Panc1 (cell line): ENCODE data around the gene RRP36. TPM values are rescaled to one million over a fixed set of nuclear protein-coding genes. Genes with fewer than 3 reads are reported as not detected.

ENCODE experiments used
- ATAC-seq: fragments of 200-7000 bp; cut with Tn5 transposase; 2 replicates; pipeline ENCODE4 v1.9.1; 2020; ENCODE audit warnings: mild to moderate bottlenecking, moderate library complexity
- BruUV-seq: library from RNA; stranded (reverse); fragments of 400-500 nt; replicated peaks from 2 replicates; lab custom pipeline; 2021; lab: Mats Ljungman, UMichigan
- CTCF ChIA-PET: fragments of 300-600 bp; sonication (Branson Sonifier 250); formaldehyde crosslinking; loops from one replicate; lab custom pipeline; 2022; ENCODE audit warnings: antibody characterized with exemption; lab: Charles Lee
- POLR2A ChIA-PET: fragments of 300-600 bp; sonication (Branson Sonifier 250); formaldehyde crosslinking; loops from one replicate; lab custom pipeline; 2022; ENCODE audit warnings: antibody characterized with exemption; lab: Charles Lee
- DNase-seq: peaks from one replicate; pipeline ENCODE4 v3.0.0-alpha.2; 2010; ENCODE audit warnings: low read depth, low spot score
- H3K27ac ChIP-seq: 2 replicates; pipeline ENCODE4 v1.5.1; 2011; ENCODE audit warnings: mild to moderate bottlenecking, low read length, inconsistent platforms
- H3K27me3 ChIP-seq: fragments of 200-500 bp; sonication (Bioruptor generic); 2 replicates; pipeline ENCODE4 v1.6.0; 2014; ENCODE audit warnings: low read length, inconsistent platforms; ENCODE audit not compliant: control insufficient read depth, insufficient read depth
- H3K36me3 ChIP-seq: fragments of 200-500 bp; sonication (Bioruptor generic); 2 replicates; pipeline ENCODE4 v1.5.1; 2014; ENCODE audit warnings: inconsistent platforms, mild to moderate bottlenecking, low read length, moderate library complexity; ENCODE audit not compliant: control insufficient read depth, insufficient read depth
- H3K4me1 ChIP-seq: 2 replicates; pipeline ENCODE4 v1.5.1; 2011; ENCODE audit warnings: inconsistent platforms, mild to moderate bottlenecking, low read length, moderate library complexity; ENCODE audit not compliant: control insufficient read depth, insufficient read depth
- H3K4me3 ChIP-seq, 2 experiments: 2 replicates each; pipeline ENCODE4 v1.5.1; 2011 to 2012; ENCODE audit warnings: low read depth in 2 of 2, low read length in 2 of 2, mild to moderate bottlenecking in 2 of 2, inconsistent platforms in 1 of 2, moderate library complexity in 1 of 2
- H3K9me3 ChIP-seq: fragments of 200-500 bp; sonication (Bioruptor generic); 2 replicates; pipeline ENCODE4 v1.5.1; 2014; ENCODE audit warnings: low read depth, mild to moderate bottlenecking, inconsistent platforms, low read length, moderate library complexity; ENCODE audit not compliant: control insufficient read depth, insufficient read depth
- POLR2AphosphoS5 ChIP-seq: IDR thresholded peaks from 2 replicates; pipeline ENCODE4 v1.6.1; 2012; ENCODE audit warnings: mild to moderate bottlenecking, low read depth, low read length, moderate library complexity
- SIN3A ChIP-seq: IDR thresholded peaks from 2 replicates; pipeline ENCODE4 v1.6.1; 2012; ENCODE audit warnings: low read depth, mild to moderate bottlenecking, low read length, moderate library complexity, borderline replicate concordance; ENCODE audit not compliant: insufficient read depth
- TCF7L2 ChIP-seq: IDR thresholded peaks from 2 replicates; pipeline ENCODE4 v1.6.1; 2011; ENCODE audit warnings: mild to moderate bottlenecking, low read depth, low read length, inconsistent platforms
- in situ Hi-C: cut with HindIII; loops from 2 replicates; pipeline ENCODE4 v1.10.0; 2016; ENCODE audit warnings: low sequenced_read_pairs, low pct_unique_long_range_greater_than_20kb
- intact Hi-C: fragments of 100-400 bp; cut with micrococcal nuclease; formaldehyde crosslinking; loops from one replicate; pipeline ENCODE4 v1.10.0; 2022; ENCODE audit not compliant: unreplicated experiment
- total RNA-seq: library from RNA; stranded (reverse); gene quantifications from one replicate; pipeline ENCODE4 v1.2.1, GENCODE V29; 2021; ENCODE audit not compliant: unreplicated experiment
- TF ChIP-seq, protein P1 (sequence below), 2 experiments: IDR thresholded peaks; 2 replicates each; pipeline ENCODE4 v1.6.1; 2011 to 2012; ENCODE audit warnings: low read depth in 2 of 2, control low read depth in 1 of 2, low read length in 1 of 2, mild to moderate bottlenecking in 1 of 2, moderate library complexity in 1 of 2; ENCODE audit not compliant: insufficient read depth in 1 of 2
- TF ChIP-seq, protein P2 (sequence below): fragments of 450-650 bp; IDR thresholded peaks from 2 replicates; pipeline ENCODE4 v1.5.1; 2017; ENCODE audit warnings: mild to moderate bottlenecking

The RRP36 gene
- total RNA-seq, 1 experiment from 2014 or later = 106 TPM

DNA sequence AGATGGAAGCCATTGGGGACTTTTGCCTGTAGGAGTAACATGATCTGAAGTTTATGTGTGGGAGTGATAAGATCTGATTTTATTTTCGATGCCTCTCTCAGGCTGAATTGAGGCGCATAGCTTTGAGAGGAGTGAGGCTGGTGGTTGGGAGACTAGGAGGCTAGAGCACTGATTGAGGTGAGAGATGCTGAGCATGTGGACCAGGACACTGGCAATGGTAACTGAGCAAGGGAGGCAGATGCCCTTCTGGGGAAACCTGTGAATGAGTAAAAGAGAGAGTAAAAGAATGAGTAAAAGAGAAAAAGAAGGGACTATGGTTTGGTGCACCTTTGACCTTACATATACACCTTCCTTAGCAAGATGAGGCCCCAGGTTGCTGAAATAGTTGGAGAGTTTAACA, 3.0 kb downstream of the RRP36 start:
- no peak for TF ChIP-seq TCF7L2
- TF ChIP-seq, protein P1, sequence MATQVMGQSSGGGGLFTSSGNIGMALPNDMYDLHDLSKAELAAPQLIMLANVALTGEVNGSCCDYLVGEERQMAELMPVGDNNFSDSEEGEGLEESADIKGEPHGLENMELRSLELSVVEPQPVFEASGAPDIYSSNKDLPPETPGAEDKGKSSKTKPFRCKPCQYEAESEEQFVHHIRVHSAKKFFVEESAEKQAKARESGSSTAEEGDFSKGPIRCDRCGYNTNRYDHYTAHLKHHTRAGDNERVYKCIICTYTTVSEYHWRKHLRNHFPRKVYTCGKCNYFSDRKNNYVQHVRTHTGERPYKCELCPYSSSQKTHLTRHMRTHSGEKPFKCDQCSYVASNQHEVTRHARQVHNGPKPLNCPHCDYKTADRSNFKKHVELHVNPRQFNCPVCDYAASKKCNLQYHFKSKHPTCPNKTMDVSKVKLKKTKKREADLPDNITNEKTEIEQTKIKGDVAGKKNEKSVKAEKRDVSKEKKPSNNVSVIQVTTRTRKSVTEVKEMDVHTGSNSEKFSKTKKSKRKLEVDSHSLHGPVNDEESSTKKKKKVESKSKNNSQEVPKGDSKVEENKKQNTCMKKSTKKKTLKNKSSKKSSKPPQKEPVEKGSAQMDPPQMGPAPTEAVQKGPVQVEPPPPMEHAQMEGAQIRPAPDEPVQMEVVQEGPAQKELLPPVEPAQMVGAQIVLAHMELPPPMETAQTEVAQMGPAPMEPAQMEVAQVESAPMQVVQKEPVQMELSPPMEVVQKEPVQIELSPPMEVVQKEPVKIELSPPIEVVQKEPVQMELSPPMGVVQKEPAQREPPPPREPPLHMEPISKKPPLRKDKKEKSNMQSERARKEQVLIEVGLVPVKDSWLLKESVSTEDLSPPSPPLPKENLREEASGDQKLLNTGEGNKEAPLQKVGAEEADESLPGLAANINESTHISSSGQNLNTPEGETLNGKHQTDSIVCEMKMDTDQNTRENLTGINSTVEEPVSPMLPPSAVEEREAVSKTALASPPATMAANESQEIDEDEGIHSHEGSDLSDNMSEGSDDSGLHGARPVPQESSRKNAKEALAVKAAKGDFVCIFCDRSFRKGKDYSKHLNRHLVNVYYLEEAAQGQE (IDR thresholded peaks at IDR 0.05; ENCODE audit: insufficient read depth in 1 of 2, low read depth in 2 of 2, low read length in 1 of 2) = no peak
- no peak for TF ChIP-seq POLR2AphosphoS5
- no peak for TF ChIP-seq SIN3A
- no peak for DNase-seq
- Histone ChIP-seq H3K9me3 (no peaks in the 10 kb centered on the region), H3K4me3 (no peak overlapping the region), H3K4me1 (peaks cover 14% of the 10 kb centered on the region), H3K36me3 (peaks cover 7% of the 10 kb centered on the region; the same call in 1 of the 2 replicates), H3K27ac (no peak overlapping the region), H3K27me3 (no peaks in the 10 kb centered on the region)
- ATAC-seq = no peak
- ChIA-PET POLR2A (no interaction called here), CTCF (no interaction called here)
- intact Hi-C loops = no loop called here
- BruUV-seq = TSS peak; percentile 48
- in situ Hi-C loops = no loop called here

DNA sequence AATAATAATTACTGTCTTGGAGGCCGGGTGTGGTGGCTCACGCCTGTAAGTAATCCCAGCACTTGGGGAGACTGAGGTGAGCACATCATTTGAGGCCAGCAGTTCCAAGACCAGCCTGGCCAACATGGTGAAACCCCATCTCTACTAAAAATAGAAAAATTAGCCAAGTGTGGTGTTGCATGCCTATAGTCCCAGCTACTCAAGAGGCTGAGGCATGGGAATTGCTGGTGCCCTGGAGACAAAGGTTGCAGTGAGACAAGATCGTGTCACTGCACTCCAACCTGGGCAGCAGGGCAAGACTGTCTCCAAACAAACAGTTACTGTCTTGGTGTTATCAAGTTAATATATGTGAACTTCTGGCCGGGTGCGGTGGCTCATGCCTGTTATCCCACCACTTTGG, 4.9 kb downstream of the RRP36 start:
- no peak for DNase-seq
- no TSS peak for BruUV-seq
- H3K4me3 ChIP-seq = no peak overlapping the region
- H3K4me1 ChIP-seq = peaks cover 5% of the 10 kb centered on the region; the same call in 1 of the 2 replicates
- ChIA-PET POLR2A (no interaction called here), CTCF (no interaction called here)
- in situ Hi-C loops (no loop called here), intact Hi-C loops (no loop called here)
- H3K27me3 ChIP-seq = no peaks in the 10 kb centered on the region
- TF ChIP-seq SIN3A = no peak
- TF ChIP-seq TCF7L2 = no peak
- TF ChIP-seq, protein P2, sequence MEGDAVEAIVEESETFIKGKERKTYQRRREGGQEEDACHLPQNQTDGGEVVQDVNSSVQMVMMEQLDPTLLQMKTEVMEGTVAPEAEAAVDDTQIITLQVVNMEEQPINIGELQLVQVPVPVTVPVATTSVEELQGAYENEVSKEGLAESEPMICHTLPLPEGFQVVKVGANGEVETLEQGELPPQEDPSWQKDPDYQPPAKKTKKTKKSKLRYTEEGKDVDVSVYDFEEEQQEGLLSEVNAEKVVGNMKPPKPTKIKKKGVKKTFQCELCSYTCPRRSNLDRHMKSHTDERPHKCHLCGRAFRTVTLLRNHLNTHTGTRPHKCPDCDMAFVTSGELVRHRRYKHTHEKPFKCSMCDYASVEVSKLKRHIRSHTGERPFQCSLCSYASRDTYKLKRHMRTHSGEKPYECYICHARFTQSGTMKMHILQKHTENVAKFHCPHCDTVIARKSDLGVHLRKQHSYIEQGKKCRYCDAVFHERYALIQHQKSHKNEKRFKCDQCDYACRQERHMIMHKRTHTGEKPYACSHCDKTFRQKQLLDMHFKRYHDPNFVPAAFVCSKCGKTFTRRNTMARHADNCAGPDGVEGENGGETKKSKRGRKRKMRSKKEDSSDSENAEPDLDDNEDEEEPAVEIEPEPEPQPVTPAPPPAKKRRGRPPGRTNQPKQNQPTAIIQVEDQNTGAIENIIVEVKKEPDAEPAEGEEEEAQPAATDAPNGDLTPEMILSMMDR = no peak
- TF ChIP-seq POLR2AphosphoS5 = no peak
- TF ChIP-seq, protein P1 (IDR thresholded peaks at IDR 0.05; ENCODE audit: insufficient read depth in 1 of 2, low read depth in 2 of 2, low read length in 1 of 2) = no peak
- no peak overlapping the region for H3K27ac ChIP-seq
- no peak for ATAC-seq
- H3K9me3 ChIP-seq = no peaks in the 10 kb centered on the region
- H3K36me3 ChIP-seq = peaks cover 7% of the 10 kb centered on the region; the same call in 1 of the 2 replicates
